Mammary epithelial cell (primary cell): Measurements from ENCODE around the gene MUC21.

Source experiments
- CTCF ChIP-seq, 2 donors: IDR thresholded peaks in 1 of 2; conservative IDR thresholded peaks in 1 of 2; 2 replicates each; pipeline ENCODE4 v1.5.1; 2011 to 2012; ENCODE audit warnings: inconsistent platforms in 2 of 2, low read length in 2 of 2, mild to moderate bottlenecking in 2 of 2, control low read depth in 1 of 2, low read depth in 1 of 2; ENCODE audit not compliant: insufficient read depth in 1 of 2; ENCODE audit errors: extremely low read depth in 1 of 2
- EZH2 ChIP-seq: IDR thresholded peaks from 2 replicates; pipeline ENCODE4 v1.6.1; 2012; ENCODE audit warnings: low read length, inconsistent platforms, borderline replicate concordance

GRCh38 chr6:30990422-30991086, 7.0 kb downstream of the MUC21 start:
- TF ChIP-seq CTCF (conservative IDR thresholded peaks at IDR 0.05 in 1 of 2, IDR thresholded peaks at IDR 0.05 in 1 of 2; ENCODE audit: extremely low read depth in 1 of 2, insufficient read depth in 1 of 2, low read depth in 1 of 2, low read length in 2 of 2) (no peak), EZH2 (no peak)
